IPS-NIHi7 (cell line): ENCODE results near the gene SQSTM1.
"Not testable (repeated sequence)": the region's sequence is repeated elsewhere in the genome, so short reads cannot be mapped to it uniquely, and the experiment has no call there.

ENCODE experiments used
- DNase-seq: peaks from one replicate; pipeline ENCODE4 v3.0.0; 2012; ENCODE audit warnings: mixed read lengths; ENCODE audit errors: extremely low spot score

Gene SQSTM1

GRCh38 chr5:179824745-179825112 lies 4.0 kb downstream of the SQSTM1 start:
- DNase-seq, result no peak

DNA sequence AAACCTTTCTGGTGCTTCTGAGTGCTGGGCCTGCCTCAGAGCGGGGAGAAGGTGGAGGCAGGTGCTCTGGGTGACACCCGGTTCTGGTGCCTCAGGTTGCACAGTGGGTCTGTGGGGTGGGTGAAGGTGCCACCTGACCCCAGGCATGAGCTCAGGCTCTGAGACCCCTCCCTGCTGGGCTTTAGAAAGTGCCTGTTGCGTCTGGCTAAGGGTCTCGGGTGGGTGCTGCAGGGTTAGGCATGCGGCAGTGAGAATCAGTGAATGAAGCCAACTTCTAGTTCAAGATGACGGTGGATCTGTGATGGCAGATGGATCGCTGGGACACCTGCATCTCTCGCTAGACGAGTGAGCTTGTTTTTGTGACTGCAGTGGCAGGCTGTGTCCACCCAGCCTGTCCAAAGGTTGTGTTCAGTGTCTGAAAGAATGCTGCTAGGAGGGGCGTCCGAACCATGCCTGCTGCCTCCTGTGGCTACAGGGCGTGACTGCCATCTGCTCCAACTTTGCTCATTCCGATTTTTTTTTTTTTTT lies 5.0 kb downstream of the SQSTM1 start:
- no peak for DNase-seq

- DNase-seq, result no peak
Measured at GRCh38 chr5:179827680-179828079, 7.0 kb downstream of the SQSTM1 start.

- no peak for DNase-seq
Measured at GRCh38 chr5:179828756-179829421, 8.2 kb downstream of the SQSTM1 start.

- DNase-seq, result no peak
Measured at GRCh38 chr5:179829732-179830435, 9.2 kb downstream of the SQSTM1 start.

DNA sequence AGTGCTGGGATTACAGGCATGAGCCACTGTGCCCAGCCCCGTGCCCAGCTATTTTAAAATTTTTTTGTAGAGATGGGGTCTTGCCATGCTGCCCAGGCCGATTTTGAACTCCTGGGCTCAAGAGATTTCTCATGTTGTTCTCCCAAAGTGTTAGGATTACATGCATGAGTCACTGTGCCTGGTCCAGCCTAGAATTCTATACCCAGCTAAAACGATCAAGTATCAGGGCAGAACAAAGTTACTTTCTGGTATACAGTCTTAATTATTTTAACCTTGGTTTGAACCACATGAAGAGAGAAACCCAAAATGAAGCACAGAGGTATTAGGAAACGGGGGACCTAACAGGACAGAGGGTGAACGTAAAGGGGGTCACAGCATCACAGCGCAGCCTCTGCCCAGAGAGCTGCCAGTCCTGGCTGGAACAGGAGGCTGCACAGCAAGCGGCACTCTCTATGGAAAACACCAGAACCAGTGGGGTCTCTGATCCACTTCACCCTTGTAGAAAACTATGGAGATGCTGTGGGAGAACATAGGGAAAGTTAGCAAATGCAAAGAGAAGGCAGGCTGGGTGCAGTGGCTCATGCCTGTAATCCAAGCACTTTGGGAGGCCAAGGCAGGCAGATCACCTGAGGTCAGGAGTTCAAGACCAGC lies 10.2 kb downstream of the SQSTM1 start:
- DNase-seq, result no peak

DNA sequence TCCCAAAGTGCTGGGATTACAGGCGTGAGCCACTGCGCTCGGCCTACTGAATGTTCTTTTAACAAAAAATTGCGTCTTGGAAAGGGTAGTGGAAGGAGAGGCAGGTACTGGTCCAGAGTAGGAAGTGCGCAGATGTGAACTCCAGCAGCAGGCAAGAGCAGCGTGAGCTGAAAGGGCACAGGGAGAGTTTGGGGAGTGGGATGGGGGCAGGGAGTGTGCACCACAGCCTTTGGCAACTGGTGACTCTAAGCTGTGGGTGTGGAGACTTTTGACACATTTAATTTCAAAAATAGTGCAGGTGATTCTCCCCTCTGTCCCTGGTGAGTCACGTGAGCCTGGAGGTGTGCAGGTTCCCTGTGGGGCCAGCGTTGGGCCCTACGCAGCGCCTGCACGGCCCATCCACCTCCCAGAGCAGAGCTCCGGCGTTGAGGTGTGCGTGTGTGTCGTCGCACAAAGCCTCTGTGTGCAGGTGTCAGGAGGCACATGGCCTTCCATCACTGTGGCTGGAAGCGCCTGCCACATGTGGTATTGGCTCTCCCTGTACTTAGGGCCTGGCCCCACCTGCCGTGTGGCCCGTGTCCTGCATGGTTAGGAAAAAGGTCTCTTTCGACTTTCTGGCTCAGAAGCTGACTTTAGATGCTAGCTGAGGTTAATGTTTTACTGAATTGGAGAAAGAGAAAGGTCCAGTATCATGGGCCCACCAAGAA lies 11.5 kb downstream of the SQSTM1 start:
- no peak for DNase-seq

DNA sequence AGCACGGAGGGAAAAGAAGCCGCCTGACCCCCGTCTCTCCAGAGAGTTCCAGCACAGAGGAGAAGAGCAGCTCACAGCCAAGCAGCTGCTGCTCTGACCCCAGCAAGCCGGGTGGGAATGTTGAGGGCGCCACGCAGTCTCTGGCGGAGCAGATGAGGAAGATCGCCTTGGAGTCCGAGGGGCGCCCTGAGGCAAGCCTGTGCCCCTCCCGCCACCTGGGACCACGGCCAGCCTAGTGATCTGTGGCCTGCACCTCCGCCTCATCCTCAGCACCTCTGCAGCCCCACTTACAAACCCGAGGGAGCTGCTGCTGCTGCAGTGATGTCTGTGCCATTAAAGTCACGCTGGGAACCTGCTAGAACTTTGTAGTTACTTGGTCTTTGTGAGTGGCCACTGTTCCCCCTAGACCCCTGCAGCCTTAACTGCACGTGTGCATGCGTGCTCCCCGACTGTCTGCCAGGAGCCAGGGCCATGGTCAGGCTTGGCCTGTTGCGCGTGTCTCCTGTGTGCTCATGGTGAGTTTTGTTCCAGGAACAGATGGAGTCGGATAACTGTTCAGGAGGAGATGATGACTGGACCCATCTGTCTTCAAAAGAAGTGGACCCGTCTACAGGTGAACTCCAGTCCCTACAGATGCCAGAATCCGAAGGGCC lies 12.5 kb downstream of the SQSTM1 start:
- DNase-seq, result no peak

GRCh38 chr5:179833709-179834070 lies 13.0 kb downstream of the SQSTM1 start:
- no peak for DNase-seq

GRCh38 chr5:179834120-179834519 lies 13.4 kb downstream of the SQSTM1 start:
- no peak for DNase-seq

- DNase-seq, result not testable (repeated sequence)
Measured at GRCh38 chr5:179834871-179835270, 14.2 kb downstream of the SQSTM1 start.

- DNase-seq, result no peak
Measured at GRCh38 chr5:179836225-179837019, 15.7 kb downstream of the SQSTM1 start.

GRCh38 chr5:179837076-179838011 lies 16.6 kb downstream of the SQSTM1 start:
- no peak for DNase-seq

DNA sequence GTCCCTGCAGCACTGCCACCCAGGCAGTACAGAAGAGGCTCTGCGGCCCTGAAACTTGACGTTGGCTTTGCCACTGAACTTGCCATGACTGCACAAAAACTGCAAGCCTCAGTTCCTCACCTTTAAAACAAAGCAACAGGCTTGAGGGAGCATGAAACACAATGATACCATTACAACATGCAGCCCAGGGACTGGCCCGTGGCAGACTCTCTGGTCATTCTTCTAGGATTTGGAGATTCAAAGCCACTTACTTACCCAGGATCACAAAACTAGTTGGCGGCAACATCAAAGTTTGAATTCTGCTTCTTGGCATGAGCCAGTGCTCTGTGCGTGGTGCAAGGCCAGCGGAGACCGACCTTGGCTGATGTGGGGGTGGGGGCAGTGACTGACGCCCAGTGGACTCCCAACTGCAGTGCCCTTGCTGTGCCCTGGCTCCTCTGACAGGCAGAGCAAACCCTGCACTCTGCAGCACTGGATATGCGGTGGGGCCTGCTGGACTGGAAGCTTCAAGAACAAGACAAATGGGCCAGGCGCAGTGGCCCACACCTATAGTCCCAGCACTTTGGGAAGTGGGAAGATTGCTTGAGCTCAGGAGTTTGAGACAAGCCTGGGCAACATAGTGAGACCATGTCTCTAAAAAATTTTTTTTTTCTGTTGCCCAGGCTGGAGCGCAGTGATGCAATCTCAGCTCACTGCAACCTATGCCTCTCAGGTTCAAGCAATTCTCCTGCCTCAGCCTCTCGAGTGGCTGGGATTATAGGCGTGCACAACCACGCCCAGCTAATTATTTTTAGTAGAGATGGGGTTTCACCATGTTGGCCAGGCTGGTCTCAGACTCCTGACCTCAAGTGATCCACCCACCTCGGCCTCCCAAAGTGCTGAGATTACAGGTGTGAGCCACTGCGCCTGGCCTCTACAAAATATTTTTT lies 18.9 kb downstream of the SQSTM1 start:
- DNase-seq, result no peak

- DNase-seq, result no peak
Measured at GRCh38 chr5:179840321-179840720, 19.6 kb downstream of the SQSTM1 start.

GRCh38 chr5:179840766-179841165 lies 20.1 kb downstream of the SQSTM1 start:
- DNase-seq, result no peak

GRCh38 chr5:179841621-179842020 lies 20.9 kb downstream of the SQSTM1 start:
- DNase-seq, result no peak

- no peak for DNase-seq
Measured at GRCh38 chr5:179852993-179853547, 32.4 kb downstream of the SQSTM1 start.
